ENCODE data around the gene NPHP4.

DNA sequence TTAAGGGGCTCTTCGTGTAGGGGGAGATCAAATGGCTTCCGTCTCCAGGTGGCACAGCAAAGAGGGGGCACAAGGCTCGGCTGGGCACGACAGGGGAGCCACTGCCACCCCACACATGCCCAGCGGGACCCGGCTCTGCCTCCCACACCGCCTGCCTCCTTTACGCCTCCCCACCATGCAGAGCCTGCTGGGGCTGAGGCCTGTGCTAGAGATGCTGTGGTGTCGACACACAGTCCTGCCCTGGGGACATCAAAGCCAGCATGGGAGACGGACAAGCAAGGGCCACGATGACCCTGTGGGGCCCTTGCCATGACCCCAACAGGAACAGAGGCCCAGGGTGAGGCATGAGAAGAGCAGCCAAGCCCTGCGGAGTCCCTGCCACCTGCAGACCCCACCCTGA, 102.8 kb downstream of the NPHP4 start:
- TF ChIP-seq, protein P1, sequence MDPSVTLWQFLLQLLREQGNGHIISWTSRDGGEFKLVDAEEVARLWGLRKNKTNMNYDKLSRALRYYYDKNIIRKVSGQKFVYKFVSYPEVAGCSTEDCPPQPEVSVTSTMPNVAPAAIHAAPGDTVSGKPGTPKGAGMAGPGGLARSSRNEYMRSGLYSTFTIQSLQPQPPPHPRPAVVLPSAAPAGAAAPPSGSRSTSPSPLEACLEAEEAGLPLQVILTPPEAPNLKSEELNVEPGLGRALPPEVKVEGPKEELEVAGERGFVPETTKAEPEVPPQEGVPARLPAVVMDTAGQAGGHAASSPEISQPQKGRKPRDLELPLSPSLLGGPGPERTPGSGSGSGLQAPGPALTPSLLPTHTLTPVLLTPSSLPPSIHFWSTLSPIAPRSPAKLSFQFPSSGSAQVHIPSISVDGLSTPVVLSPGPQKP (IDR thresholded peaks at IDR 0.05; ENCODE audit: low read depth, low read length) = no peak
- TF ChIP-seq RCOR1 (IDR thresholded peaks at IDR 0.05; ENCODE audit: low read depth, low read length) = no peak
- TF ChIP-seq, protein P2, sequence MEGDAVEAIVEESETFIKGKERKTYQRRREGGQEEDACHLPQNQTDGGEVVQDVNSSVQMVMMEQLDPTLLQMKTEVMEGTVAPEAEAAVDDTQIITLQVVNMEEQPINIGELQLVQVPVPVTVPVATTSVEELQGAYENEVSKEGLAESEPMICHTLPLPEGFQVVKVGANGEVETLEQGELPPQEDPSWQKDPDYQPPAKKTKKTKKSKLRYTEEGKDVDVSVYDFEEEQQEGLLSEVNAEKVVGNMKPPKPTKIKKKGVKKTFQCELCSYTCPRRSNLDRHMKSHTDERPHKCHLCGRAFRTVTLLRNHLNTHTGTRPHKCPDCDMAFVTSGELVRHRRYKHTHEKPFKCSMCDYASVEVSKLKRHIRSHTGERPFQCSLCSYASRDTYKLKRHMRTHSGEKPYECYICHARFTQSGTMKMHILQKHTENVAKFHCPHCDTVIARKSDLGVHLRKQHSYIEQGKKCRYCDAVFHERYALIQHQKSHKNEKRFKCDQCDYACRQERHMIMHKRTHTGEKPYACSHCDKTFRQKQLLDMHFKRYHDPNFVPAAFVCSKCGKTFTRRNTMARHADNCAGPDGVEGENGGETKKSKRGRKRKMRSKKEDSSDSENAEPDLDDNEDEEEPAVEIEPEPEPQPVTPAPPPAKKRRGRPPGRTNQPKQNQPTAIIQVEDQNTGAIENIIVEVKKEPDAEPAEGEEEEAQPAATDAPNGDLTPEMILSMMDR (IDR thresholded peaks at IDR 0.05) = no peak
